Testis (tissue), 3 donors: ENCODE data around the gene OR8B12. TPM values are rescaled to one million over a fixed set of nuclear protein-coding genes. Genes with fewer than 3 reads are reported as not detected.
"Not testable (repeated sequence)": the region's sequence is repeated elsewhere in the genome, so short reads cannot be mapped to it uniquely, and the experiment has no call there.

Experiments
- DNase-seq: peaks from one replicate; pipeline ENCODE4 v3.0.0-alpha.2; 2019
- H3K27ac ChIP-seq, 2 donors: fragments of 200-600 bp; sonication (generic); one replicate each; pipeline ENCODE4 v1.5.1; 2019
- H3K27me3 ChIP-seq: fragments of 200-600 bp; sonication (generic); one replicate; pipeline ENCODE4 v1.5.1; 2019
- H3K36me3 ChIP-seq: fragments of 200-600 bp; sonication (generic); one replicate; pipeline ENCODE4 v1.5.1; 2017; ENCODE audit warnings: low read depth; ENCODE audit errors: missing control alignments
- H3K4me1 ChIP-seq: fragments of 200-600 bp; sonication (generic); one replicate; pipeline ENCODE4 v1.5.1; 2019
- H3K4me3 ChIP-seq, 2 donors: fragments of 200-600 bp; sonication (generic); one replicate each; pipeline ENCODE4 v1.5.1; 2017 to 2019
- H3K9me3 ChIP-seq: fragments of 200-600 bp; sonication (generic); one replicate; pipeline ENCODE4 v1.5.1; 2017
- CTCF ChIP-seq, 3 experiments: fragments of 450-650 bp in 2 of 3; fragments of 200-600 bp in 1 of 3; sonication (generic) in 1 of 3; IDR thresholded peaks; one replicate each; pipeline ENCODE4 v1.5.1; 2016 to 2019; ENCODE audit warnings: antibody characterized with exemption in 3 of 3, mild to moderate bottlenecking in 2 of 3, moderate library complexity in 1 of 3
- POLR2A ChIP-seq: fragments of 450-650 bp; IDR thresholded peaks from one replicate; pipeline ENCODE4 v1.6.1; 2017; ENCODE audit warnings: antibody characterized with exemption, mild to moderate bottlenecking, moderate library complexity
- WGBS, 2 donors: methylation state at CpG; one replicate each; pipeline ENCODE4 v1.1.5; 2018; 5-methylcytosine and 5-hydroxymethylcytosine counted together
- intact Hi-C: fragments of 100-400 bp; cut with DNase I; formaldehyde crosslinking; loops from one replicate; pipeline ENCODE4 v1.15.1; 2023; ENCODE audit warnings: low total_unique reads
- polyA plus RNA-seq: library from polyadenylated mRNA; stranded (reverse); fragments of 350-450 nt; fragmentation: Illumina TruSeq; extraction: RNeasy Lipid Tissue Mini Kit (QIAGEN cat#74804); gene quantifications from one replicate; pipeline ENCODE4 v1.2.3, GENCODE V29; 2014; ENCODE audit warnings: low read depth, low replicate concordance; ENCODE audit not compliant: insufficient read depth
- total RNA-seq, 2 donors: library from RNA; depleted of rRNA; stranded (reverse); fragments of >200 nt; gene quantifications; one replicate each; pipeline ENCODE4 v1.2.3, GENCODE V29; 2016

OR8B12 gene
- total and polyA plus RNA-seq, 3 donors from 2014 or later: not detected

- no peak overlapping the region for H3K27ac ChIP-seq
- no peaks in the 10 kb centered on the region for H3K36me3 ChIP-seq
- H3K4me3 ChIP-seq: no peak overlapping the region
- DNase-seq: no peak
- no peaks in the 10 kb centered on the region for H3K27me3 ChIP-seq
- WGBS, 2 donors: 78 to 86% methylated on average over 3 of the region's 3 CpGs
- no peak for TF ChIP-seq CTCF (IDR thresholded peaks at IDR 0.05)
- no peak for TF ChIP-seq POLR2A
- no peaks in the 10 kb centered on the region for H3K4me1 ChIP-seq
- intact Hi-C loops: no loop called here
- no peaks in the 10 kb centered on the region for H3K9me3 ChIP-seq
Measured at GRCh38 chr11:124518989-124519451, 24.4 kb downstream of the OR8B12 start.

- H3K27me3 ChIP-seq: no peaks in the 10 kb centered on the region
- no peaks in the 10 kb centered on the region for H3K4me1 ChIP-seq
- WGBS, 2 donors: 69 to 74% methylated on average over 12 of the region's 12 CpGs
- peak overlapping the region in 1 of 2 donors; percentile 17 for H3K4me3 ChIP-seq
- H3K36me3 ChIP-seq: no peaks in the 10 kb centered on the region
- H3K9me3 ChIP-seq: no peaks in the 10 kb centered on the region
- H3K27ac ChIP-seq: no peak overlapping the region
- no peak for DNase-seq
- TF ChIP-seq POLR2A (no peak), CTCF (IDR thresholded peaks at IDR 0.05) (no peak)
- intact Hi-C loops: no loop called here
Measured at GRCh38 chr11:124517314-124517713, 26.1 kb downstream of the OR8B12 start.

GRCh38 chr11:124514675-124515074 is 28.8 kb downstream of the OR8B12 start:
- DNase-seq, H3K27ac ChIP-seq, H3K9me3 ChIP-seq, intact Hi-C loops, H3K4me3 ChIP-seq, H3K36me3 ChIP-seq, H3K4me1 ChIP-seq, H3K27me3 ChIP-seq: not testable (repeated sequence)
- 96 to 97% methylated on average over 4 of the region's 4 CpGs for WGBS, 2 donors

GRCh38 chr11:124514131-124514530 is 29.3 kb downstream of the OR8B12 start:
- 86 to 97% methylated on average over 3 of the region's 3 CpGs for WGBS, 2 donors
- TF ChIP-seq CTCF (IDR thresholded peaks at IDR 0.05): no peak
- TF ChIP-seq POLR2A: no peak

GRCh38 chr11:124511745-124512144 is 31.7 kb downstream of the OR8B12 start:
- H3K27me3 ChIP-seq: no peaks in the 10 kb centered on the region
- DNase-seq: no peak
- H3K27ac ChIP-seq: no peak overlapping the region
- intact Hi-C loops: no loop called here
- no peaks in the 10 kb centered on the region for H3K9me3 ChIP-seq
- no peak for TF ChIP-seq POLR2A
- TF ChIP-seq CTCF (IDR thresholded peaks at IDR 0.05): no peak
- no peaks in the 10 kb centered on the region for H3K4me1 ChIP-seq
- H3K4me3 ChIP-seq: no peak overlapping the region
- H3K36me3 ChIP-seq: no peaks in the 10 kb centered on the region

More at GRCh38 chr11:124514131-124514530, 29.3 kb downstream of the OR8B12 start:
- no peak overlapping the region for H3K27ac ChIP-seq
- no peaks in the 10 kb centered on the region for H3K4me1 ChIP-seq
- H3K36me3 ChIP-seq: no peaks in the 10 kb centered on the region
- intact Hi-C loops: no loop called here
- H3K9me3 ChIP-seq: no peaks in the 10 kb centered on the region
- H3K27me3 ChIP-seq: no peaks in the 10 kb centered on the region
- no peak overlapping the region for H3K4me3 ChIP-seq
- no peak for DNase-seq
